Stimulated activated CD8-positive, alpha-beta memory T cell treated with anti-CD3 and anti-CD28 coated beads, Interleukin-15, amount 100 ng/mL, for 48 hours (primary cell): ENCODE results near the gene CNTROB.
"Not testable (repeated sequence)": the region's sequence is repeated elsewhere in the genome, so short reads cannot be mapped to it uniquely, and the experiment has no call there.

Experiments
- DNase-seq, 2 donors: peaks; one replicate each; pipeline ENCODE4 v3.0.0-alpha.2; 2020; ENCODE audit warnings: low read depth in 2 of 2

Gene CNTROB

DNA sequence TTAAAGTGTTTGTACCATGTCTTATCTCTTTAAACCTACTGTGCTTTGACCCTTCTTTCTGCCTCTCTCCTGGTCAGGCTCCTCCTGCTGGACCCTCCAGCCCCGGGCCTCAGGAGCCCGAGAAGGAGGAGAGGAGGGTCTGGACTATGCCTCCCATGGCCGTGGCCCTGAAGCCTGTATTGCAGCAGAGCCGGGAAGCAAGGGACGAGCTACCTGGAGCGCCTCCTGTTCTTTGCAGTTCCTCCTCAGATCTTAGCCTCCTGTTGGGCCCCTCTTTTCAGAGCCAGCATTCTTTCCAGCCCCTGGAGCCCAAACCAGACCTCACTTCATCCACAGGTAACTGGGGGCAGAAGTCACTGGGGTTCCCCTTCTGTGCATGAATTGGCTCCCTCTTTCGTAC, 13.6 kb downstream of the CNTROB start:
- no peak for DNase-seq

DNA sequence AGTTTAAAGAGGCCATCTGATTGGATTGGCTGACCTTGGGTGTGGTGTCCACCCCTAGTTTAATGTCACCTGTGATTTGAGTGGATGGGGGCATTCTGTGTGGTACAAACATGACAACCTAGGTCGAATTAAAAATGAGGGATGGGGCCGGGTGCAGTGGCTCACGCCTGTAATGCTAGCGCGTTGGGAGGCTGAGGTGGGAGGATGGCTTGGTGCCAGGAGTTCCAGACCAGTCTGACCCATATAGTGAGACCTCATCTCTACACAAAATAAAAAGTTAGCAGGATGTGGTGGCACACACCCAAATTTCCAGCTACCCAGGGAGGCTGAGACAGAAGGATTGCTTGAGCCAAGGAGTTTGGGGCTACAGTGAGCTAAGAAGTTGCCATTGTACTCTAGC, 14.4 kb downstream of the CNTROB start:
- no peak for DNase-seq

DNA sequence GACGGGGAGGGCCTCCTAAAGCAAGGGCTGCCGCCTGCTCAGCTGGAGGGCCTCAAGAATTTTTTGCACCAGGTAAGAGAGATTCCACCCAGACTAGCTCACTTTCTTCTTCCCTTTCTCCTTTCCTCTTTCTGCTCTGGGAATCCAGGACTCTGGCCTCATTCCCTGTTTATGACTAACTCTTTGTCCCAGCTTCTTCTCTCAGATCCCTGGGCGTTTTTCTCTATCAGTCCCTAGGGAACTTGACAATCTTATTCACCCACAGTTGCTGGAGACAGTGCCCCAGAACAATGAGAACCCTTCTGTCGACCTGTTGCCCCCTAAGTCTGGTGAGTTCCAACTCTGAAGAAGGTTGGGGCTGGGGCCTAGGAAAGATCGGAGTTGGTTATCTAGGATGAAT, 15.6 kb downstream of the CNTROB start:
- no peak for DNase-seq

DNA sequence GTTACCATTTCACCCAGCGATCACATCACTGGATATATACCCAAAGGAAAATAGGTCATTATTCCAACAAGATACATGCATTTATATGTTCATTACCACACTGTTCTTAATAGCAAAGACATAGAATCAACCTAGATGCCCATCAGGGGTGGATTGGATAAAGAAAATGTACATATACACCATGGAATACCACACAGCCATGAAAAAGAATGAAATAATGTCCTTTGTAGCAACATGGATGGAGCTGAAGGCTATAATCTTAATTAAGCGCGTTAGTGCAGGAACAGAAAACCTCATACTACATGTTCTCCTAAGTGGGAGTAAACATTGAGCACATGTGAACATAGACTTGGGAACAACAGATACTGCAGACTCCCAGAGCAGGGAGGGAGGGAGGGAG, 18.6 kb downstream of the CNTROB start:
- DNase-seq: no peak

DNA sequence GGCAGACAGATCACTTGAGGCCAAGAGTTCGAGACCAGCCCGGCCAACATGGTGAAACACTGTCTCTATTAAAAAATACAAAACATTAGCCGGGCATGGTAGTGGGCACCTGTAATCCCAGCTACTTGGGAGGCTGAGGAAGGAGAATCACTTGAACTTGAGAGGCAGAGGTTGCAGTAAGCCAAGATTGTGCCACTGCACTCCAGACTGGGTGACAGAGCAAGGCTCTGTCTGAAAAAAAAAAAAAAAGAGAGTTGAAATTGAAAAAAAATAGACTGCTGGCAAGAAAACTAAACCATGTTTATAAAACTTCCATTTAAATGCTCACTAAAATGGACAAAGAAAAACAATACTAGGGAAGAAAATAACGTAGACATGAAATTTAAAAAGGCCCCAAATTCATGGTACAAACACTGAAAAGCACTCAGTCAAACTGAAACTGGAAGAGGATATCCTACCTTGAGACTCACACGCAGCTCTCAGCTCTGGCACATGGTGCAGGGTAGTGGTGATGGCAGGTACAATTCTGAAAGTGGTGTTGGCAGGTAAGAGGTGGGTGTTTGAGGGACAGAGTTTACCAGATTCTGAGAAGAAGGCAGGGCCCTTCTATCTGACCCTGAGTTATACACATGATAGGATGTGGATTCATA, 19.3 kb downstream of the CNTROB start:
- DNase-seq: peak in 1 of 2 donors; percentile 32

DNA sequence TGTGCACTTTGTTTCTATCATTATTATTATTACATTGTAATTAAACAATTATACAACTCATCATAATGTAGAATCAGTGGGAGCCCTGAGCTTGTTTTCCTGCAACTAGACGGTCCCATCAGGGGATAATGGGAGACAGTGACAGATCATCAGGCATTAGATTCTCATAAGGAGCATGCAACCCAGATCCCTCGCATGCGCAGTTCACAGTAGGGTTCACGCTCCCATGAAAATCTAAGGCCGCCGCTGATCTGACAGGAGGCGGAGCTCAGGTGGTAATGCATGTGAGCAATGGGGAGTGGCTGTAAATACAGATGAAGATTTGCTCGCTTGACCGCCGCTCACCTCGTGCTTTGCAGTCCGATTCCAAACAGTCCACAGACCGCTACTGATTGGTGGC, 21.3 kb downstream of the CNTROB start:
- DNase-seq: not testable (repeated sequence)

DNA sequence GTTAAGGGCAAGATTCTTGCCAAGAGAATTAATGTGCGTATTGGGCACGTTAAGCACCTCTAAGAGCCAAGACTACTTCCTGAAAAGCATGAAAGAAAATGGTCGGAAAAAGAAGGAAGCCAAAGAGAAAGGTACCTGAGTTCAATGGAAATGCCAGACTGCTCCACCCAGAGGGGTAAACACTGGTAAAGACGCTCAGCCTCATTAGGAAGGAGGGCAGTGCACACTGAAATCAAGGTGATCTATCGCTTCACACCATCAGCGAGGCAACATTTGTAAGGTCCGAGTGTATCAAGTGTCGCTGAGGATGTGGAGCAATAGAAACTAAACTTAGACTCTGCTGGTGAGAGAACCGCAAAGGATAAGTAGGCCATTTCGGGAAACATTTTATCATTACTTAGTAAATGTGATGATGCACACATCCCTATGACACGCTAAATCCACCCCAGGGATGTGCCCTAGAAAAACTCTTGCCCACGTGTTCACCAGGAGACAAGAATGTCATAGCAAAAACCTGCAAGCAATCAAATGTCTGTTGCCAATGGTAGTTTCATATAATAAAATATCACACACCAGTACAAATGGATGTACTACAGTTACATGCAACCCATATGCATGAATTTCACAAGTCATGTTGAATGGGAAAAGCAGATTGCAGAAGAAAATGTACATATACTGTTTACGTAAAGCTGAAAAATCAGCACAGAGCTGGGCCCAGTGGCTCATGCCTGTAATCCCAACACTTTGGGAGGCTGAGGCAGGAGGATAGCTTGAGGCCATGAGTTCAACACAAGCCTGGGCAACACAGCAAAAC, 23.6 kb downstream of the CNTROB start:
- DNase-seq: no peak

DNA sequence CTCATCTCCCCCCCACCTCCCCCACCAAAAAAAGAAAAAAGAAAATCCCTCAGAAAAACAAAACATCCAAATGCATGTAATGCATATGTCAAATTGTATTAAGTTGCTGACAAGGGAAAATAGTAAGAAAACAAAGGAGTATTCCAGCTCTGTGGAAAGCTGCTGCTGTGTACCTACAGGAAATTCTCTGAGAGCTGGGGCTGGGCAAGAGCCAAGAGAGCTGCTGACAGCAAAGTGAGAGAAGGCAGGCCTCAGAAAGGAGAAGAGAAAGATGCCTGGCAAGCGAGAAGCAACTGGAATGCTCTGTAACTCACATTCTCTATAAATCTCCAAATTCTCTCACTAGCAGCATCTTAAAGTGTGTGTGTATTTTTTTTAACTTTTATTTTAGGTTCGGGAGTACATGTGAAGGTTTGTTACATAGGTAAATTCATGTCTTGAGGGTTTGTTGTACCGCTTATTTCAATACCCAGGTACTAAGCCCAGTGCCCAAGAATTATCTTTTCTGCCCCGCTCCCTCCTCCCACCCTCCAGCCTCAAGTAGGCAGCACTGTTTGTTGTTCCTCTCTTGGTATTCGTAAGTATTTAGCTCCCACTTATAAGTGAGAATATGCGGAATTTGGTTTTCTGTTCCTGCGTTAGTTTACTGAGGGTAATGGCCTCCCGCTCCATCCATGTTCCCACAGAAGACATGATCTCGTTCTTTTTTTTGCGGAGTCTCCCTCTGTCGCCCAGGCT, 24.4 kb downstream of the CNTROB start:
- DNase-seq: no peak

DNA sequence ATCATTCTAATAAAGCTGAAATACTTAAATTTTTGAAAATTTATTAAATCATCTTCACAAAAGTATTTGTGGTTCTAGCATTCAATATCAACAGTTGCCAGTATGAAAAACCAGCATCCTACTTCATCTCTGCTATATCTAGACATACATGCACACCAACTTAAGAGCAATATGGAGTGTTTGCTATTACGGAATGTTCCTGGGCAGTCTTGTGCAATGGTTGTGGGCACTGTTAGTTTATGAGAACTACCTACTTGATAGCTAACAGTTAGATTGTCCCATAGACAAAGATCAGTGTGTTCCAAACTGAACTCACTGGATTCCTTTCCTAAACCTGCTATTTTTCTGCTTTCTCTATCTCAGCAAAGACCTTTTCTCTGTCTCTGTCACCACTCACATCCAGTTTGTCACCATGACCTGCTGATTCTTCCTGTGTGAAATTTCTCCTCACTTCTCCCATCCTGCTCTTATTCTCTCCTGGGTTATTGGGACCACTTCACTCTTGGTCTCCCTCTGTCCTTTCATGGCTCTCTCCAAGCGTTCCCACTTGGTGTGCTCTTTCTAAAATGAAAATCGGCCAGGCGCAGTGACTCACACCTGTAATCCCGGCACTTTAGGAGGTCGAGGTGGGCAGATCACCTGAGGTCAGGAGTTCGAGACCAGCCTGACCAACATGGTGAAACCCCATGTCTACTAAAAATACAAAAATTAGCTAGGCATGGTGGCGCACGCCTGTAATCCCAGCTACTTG, 27.7 kb downstream of the CNTROB start:
- no peak for DNase-seq

DNA sequence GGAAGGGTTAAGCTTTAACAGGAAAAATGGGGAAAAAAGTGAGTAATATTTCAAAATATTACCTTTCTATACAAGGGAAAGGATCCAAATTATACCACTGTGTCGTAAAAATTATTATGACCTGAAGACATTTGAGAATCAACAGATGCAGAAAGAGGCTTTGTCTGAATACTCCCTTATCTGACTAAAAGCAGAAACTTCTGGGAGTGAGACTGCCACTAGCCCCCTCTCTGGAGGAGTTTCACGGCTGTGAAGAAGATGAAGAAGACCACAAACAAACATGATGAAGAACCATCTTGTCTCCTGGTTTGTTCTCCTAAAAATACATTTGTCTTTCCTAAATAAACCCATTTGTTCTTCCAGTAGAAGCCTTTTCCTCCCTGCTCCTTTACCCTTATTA, 29.4 kb downstream of the CNTROB start:
- DNase-seq: no peak

DNA sequence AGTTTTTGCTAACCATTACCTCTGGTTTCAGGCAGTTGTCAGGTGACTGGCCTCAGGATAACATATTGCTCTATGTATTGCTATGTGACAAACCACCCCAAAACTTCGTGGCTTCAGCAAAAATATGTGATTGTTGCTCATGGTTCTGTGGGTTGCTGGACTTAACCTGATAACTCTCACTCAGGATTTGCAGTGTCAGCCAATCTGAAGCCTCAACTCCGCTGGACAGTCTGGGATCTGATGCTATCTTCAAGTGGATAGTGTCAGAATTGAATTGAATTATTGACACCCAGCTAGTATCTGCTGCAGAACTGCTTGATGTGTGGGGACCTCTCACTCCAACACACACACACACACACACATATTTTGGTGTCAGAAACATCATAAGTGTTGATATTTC, 35.7 kb downstream of the CNTROB start:
- DNase-seq: no peak

DNA sequence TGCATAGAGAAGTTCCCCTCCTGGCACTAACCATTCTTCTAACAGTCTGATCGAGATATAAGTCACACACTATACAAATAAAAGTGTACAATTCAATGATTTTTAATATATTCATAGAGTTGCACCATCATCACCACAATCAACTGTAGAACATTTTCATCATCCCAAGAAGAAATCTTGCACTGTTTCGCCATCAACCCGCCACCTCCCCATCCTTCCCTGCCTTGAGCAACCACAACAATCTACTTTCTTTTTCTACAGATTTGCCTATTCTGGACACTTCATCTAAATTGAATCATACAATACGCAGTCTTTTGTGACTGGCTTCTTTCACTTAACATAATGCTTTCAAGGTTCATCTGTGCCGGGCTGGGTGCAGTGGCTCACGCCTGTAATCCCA, 37.4 kb downstream of the CNTROB start:
- no peak for DNase-seq

DNA sequence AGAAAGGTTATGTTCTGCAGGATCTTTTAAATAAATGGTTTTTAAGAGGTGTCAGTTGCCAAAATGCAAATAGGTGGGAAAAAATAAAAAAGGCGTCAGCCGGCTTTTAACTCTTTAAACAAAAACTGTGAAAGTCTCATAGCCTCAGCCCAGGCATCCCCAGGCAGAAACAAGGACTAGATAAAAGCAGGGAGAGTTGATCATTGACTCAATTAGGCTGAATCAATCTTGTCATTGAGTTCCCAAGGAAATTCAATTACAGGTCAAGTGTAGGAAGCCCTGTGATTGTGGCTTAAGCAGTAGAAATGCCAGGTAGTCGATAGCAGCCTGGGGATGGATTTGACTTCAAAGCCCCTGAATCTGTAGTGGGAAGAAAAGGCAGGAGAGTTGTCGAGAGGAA, 39.6 kb downstream of the CNTROB start:
- DNase-seq: no peak

DNA sequence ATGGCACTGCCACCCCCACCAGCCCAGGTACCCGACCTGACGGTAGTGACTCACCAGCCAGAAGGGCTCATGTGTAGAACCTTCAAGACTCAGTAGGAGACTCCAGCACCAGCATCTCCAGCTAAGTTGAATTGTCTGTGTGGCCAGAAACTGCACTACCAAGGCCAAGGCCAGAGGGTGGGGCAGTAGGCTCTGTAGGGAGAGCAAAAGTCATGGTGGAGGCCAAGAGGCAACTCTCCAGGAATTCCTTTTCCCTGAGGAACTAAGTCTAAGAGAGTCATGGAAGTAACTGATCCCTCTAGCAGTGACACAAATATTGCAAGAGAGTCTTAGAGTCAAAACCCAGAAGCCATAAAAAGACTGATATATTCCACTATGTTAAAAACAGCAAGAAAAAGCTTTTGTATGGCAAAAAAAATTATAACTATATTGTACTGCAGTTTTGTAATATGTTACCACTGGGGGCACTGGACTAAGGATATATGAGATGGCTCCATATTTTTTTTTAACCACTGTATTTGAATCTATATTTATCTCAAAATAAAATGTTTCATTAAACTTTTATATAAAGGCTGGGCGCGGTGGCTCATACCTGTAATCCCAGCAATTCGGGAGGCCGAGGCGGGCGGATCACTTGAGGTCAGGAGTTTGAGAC, 40.3 kb downstream of the CNTROB start:
- DNase-seq: no peak

DNA sequence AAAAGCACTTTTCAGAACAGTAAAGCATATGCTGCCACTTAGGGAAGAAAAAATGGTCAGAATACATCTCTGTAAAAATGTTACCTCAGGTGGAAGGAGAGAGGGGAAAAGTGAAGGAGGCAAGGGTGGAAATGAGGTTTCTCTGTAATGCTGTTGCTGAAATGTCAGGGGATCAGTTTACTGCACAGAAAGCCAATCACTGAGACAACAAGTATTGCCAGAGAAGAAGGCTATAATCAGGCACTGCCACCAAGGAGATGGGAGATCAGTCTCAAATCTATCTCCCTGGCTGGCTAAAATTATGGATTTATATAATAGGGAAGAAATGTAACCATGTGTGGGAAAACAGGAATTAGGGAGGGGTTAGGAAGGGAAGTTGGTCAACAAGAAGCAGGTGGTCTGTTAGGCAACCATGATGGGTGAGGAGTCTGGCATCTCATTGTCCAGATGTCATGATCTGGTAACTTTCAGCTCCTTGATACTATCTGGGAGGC, 42.7 kb downstream of the CNTROB start:
- no peak for DNase-seq

DNA sequence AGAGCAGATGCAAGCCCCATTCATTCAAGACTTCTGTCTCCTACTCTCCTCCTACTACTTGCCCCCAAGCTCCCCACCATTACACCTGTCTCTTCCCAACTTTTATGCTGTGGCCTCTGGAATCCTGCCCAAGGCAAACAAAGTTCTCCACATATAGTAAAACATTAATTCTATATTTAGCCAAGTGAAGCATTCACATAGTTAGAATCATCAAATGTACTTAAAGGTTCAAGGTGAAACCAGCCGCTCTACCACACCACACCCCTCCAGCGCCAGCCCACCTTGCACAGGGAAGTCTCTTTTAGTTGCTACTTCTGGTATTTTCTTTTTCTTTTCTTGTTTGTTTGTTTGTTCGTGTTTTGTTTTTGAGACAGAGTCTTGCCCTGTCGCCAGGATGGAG, 45.0 kb downstream of the CNTROB start:
- DNase-seq: no peak

DNA sequence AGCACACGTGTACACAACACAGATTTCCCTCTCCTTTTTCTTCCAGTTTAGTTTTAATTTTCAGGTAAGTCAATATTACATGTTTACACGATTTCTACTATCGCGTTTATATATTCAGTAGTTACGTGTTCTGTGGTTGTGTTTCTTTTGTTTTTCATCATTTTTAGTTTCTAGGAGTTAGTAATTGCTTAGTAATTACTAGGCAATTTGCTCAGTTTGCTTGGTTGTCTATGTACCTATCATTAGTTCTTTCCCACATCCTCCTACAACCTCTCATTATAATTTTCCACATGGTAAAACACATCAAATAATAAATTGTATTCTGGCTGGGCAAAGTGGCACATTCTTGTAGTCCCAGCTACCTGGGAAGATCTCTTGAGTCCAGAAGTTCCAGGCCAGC, 45.8 kb downstream of the CNTROB start:
- DNase-seq: no peak

DNA sequence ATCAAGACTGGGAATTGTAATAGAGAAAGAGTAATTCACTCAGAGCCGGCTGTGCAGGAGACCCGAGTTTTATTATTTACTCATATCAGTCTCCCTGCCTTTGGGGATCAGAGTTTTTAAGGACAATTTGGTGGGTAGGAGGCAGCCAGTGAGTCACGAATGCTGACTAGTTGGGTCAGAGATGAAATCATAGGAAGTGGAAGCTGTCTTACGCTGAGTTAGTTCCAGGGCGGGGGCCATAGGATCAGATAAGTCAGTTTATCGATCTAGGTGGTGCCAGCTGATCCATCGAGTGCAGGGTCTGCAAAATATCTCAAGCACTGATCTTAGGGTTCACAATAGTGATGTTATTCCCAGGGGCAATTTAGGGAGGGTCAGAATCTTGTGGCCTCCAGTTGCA, 50.2 kb downstream of the CNTROB start:
- no peak for DNase-seq

DNA sequence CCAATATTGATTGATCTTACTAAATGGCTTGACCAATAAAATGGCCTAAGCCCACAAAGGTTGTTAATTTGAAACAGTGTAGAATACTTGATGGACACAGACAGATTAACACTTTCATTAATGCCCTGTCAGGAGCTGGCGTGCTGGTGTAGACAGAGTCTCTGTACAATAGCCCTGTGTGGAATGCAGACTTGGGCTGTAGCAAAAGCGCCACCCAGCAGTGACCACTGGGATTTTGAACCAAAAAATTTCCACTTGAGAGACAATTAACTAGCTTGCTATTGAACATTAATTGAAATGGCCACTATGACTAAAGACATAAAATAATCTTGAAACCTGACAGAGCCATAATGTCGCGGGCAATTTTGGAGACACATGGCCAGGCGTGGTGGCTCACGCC, 50.7 kb downstream of the CNTROB start:
- DNase-seq: no peak

DNA sequence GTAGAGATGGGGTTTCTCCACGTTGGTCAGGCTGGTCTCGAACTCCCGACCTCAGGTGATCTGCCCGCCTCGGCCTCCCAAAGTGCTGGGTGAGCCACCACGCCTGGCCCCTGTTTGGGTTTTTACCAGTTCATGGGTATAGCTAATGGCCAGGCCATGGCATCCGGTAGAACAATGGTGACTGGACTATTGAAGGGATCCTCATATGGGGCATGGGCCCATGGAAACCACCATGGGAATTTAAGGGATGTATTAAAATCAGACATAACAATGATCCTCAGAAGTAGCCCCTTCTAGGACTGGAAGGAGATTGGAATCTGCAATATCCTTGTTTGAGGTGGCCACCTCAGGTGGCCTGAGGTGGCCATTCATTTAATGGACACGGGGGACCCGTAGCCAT, 52.9 kb downstream of the CNTROB start:
- no peak for DNase-seq

DNA sequence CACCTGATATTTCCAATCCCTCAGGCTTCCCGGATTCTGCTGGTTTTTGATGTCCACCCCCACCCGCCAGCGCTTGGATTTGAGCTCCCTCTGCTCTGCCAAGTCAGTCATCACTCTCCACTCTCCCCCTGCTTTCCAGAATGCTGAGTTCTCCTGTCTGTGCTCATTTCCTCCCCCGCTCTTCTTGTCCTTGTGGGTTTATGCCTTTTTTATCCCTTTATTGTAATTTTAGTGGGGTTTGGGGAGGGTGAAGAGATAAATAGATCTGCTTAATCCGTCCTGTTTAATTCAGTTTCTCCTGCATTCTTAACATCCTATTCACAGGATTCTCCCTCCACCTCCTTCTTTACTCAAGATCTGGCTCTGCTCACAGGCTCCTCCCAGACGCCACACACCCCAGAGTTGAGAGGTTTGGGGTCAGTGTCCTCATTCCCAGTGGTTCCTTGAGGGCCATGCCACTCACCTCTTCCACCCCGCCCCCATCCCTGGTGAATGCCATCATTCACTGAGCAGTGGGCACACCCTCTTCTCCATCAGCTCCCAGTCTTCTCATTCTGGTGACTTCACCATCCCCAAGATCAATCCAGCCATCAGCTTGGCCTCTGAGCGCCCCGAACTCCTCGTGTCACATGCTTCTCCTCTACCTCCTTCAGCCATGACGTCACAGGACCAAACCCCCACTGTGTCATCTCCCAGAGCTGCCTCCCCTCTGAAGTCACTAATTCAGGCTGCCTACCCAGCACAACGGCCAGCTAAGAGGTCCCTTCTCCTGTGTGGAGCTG, 55.3 kb downstream of the CNTROB start:
- no peak for DNase-seq
